Endothelial cell of umbilical vein (primary cell): ENCODE measurements around the gene KIF20B. TPM values are rescaled to one million over a fixed set of nuclear protein-coding genes. Genes with fewer than 3 reads are reported as not detected.

ENCODE experiments used
- BruUV-seq: library from RNA; stranded (reverse); fragments of 400-500 nt; replicated peaks from 2 replicates; lab custom pipeline; 2021; lab: Mats Ljungman, UMichigan
- CTCF ChIA-PET: fragments of 300-600, 350-600 bp; sonication (Branson Sonifier 250); formaldehyde crosslinking; loops from one replicate; lab custom pipeline; 2021; ENCODE audit warnings: antibody characterized with exemption, inconsistent platforms; lab: Charles Lee
- POLR2A ChIA-PET: fragments of 300-600, 350-600 bp; sonication (Branson Sonifier 250); formaldehyde crosslinking; loops from one replicate; lab custom pipeline; 2021; ENCODE audit warnings: antibody characterized with exemption, inconsistent platforms; lab: Charles Lee
- DNase-seq: peaks from one replicate; pipeline ENCODE4 v3.0.0-alpha.2; 2011; ENCODE audit warnings: low read depth, low spot score
- FAIRE-seq: peaks from 2 replicates; lab custom pipeline; 2011; peaks lifted over from hg19 to GRCh38; lab: Jason Lieb, UNC
- H2AFZ ChIP-seq: 2 replicates; pipeline ENCODE4 v1.6.0; 2012; ENCODE audit warnings: low read depth, low read length, control low read depth, inconsistent platforms
- H3K27ac ChIP-seq: 2 replicates; pipeline ENCODE4 v1.5.1; 2011; ENCODE audit warnings: low read depth, mild to moderate bottlenecking, control low read depth, low read length, moderate library complexity; ENCODE audit not compliant: insufficient read depth
- H3K27me3 ChIP-seq, 2 experiments: 2 replicates each; pipeline versions ENCODE4 v1.6.0 to v1.6.1; 2011; ENCODE audit warnings: low read length in 2 of 2, mixed read lengths in 1 of 2; ENCODE audit not compliant: control insufficient read depth in 2 of 2, insufficient read depth in 2 of 2
- H3K36me3 ChIP-seq, 2 experiments: 2 replicates in 1 of 2; 3 replicates in 1 of 2; pipeline ENCODE4 v1.5.1; 2011; ENCODE audit warnings: low read length in 2 of 2, mild to moderate bottlenecking in 1 of 2, moderate library complexity in 1 of 2; ENCODE audit not compliant: control insufficient read depth in 2 of 2, insufficient read depth in 2 of 2; ENCODE audit errors: extremely low read depth in 1 of 2
- H3K4me1 ChIP-seq: 3 replicates; pipeline ENCODE4 v1.5.1; 2011; ENCODE audit warnings: mild to moderate bottlenecking, low read length; ENCODE audit not compliant: control insufficient read depth, insufficient read depth; ENCODE audit errors: extremely low read depth
- H3K4me2 ChIP-seq: 2 replicates; pipeline ENCODE4 v1.6.1; 2011; ENCODE audit warnings: low read length, control low read depth, mixed read lengths; ENCODE audit not compliant: insufficient read depth
- H3K4me3 ChIP-seq, 3 experiments: fragments of 200-600 bp in 1 of 3; sonication (generic), shearing (Covaris generic) in 1 of 3; replicated peaks in 1 of 3; 2 replicates each; pipeline ENCODE4 v1.5.1; 2011 to 2016; ENCODE audit warnings: control low read depth in 3 of 3, low read length in 3 of 3, mild to moderate bottlenecking in 2 of 3, inconsistent platforms in 1 of 3, low read depth in 1 of 3, moderate library complexity in 1 of 3; ENCODE audit not compliant: insufficient read depth in 1 of 3
- H3K79me2 ChIP-seq: 2 replicates; pipeline ENCODE4 v1.6.0; 2012; ENCODE audit warnings: low read length, inconsistent platforms; ENCODE audit not compliant: control insufficient read depth, insufficient read depth
- H3K9ac ChIP-seq: replicated peaks from 2 replicates; pipeline ENCODE3; 2011; ENCODE audit warnings: low read length, control low read depth; ENCODE audit not compliant: insufficient read depth; ENCODE audit errors: extremely low read depth
- H3K9me1 ChIP-seq: replicated peaks from 3 replicates; pipeline ENCODE4 v1.6.0; 2011; ENCODE audit warnings: mild to moderate bottlenecking, low read length; ENCODE audit not compliant: control insufficient read depth, insufficient read depth; ENCODE audit errors: extremely low read depth
- H3K9me3 ChIP-seq: replicated peaks from 2 replicates; pipeline ENCODE4 v1.5.1; 2012; ENCODE audit warnings: low read length, inconsistent platforms; ENCODE audit not compliant: control insufficient read depth, insufficient read depth
- H4K20me1 ChIP-seq: replicated peaks from 2 replicates; pipeline ENCODE3; 2011; ENCODE audit warnings: mild to moderate bottlenecking, low read length; ENCODE audit not compliant: control insufficient read depth, insufficient read depth; ENCODE audit errors: extremely low read depth
- CTCF ChIP-seq, 2 donors: IDR thresholded peaks; 1 replicate in 1 of 2; 2 replicates in 1 of 2; pipeline ENCODE4 v1.5.1; 2011; ENCODE audit warnings: low read length in 2 of 2, mild to moderate bottlenecking in 2 of 2, moderate library complexity in 2 of 2, control low read depth in 1 of 2, inconsistent platforms in 1 of 2, low read depth in 1 of 2; ENCODE audit not compliant: insufficient read depth in 1 of 2; ENCODE audit errors: extremely low read depth in 1 of 2
- EZH2 ChIP-seq: IDR thresholded peaks from 2 replicates; pipeline ENCODE4 v1.6.1; 2012; ENCODE audit warnings: borderline replicate concordance, low read depth, mild to moderate bottlenecking, moderate library complexity, low read length, inconsistent platforms; ENCODE audit not compliant: severe bottlenecking
- FOS ChIP-seq: IDR thresholded peaks from 2 replicates; pipeline ENCODE4 v1.6.1; 2011; ENCODE audit warnings: mild to moderate bottlenecking, low read length, moderate library complexity, borderline replicate concordance; ENCODE audit not compliant: insufficient read depth
- GATA2 ChIP-seq: IDR thresholded peaks from 2 replicates; pipeline ENCODE4 v1.7.0; 2011; ENCODE audit warnings: low read depth, mild to moderate bottlenecking, moderate library complexity, mixed read lengths, low read length; ENCODE audit not compliant: insufficient read length, insufficient read depth
- JUN ChIP-seq: IDR thresholded peaks from 2 replicates; pipeline ENCODE4 v1.6.1; 2011; ENCODE audit warnings: borderline replicate concordance, low read depth; ENCODE audit not compliant: insufficient read length, insufficient read depth
- MAX ChIP-seq: IDR thresholded peaks from 2 replicates; pipeline ENCODE4 v1.6.1; 2011; ENCODE audit not compliant: insufficient read depth, insufficient read length
- MYC ChIP-seq: IDR thresholded peaks from one replicate; pipeline ENCODE4 v1.6.1; 2011; ENCODE audit warnings: mild to moderate bottlenecking, low read depth, low read length
- POLR2A ChIP-seq: IDR thresholded peaks from 2 replicates; pipeline ENCODE4 v1.6.1; 2012; ENCODE audit warnings: low read depth, mild to moderate bottlenecking, control low read depth, low read length
- POLR2AphosphoS5 ChIP-seq: IDR thresholded peaks from 2 replicates; pipeline ENCODE4 v1.6.1; 2012; ENCODE audit warnings: low read depth, mild to moderate bottlenecking, control low read depth, low read length, moderate library complexity; ENCODE audit not compliant: insufficient read depth
- dilution Hi-C: fragments of 300-500 bp; cut with MboI; formaldehyde crosslinking; loops from one replicate; pipeline ENCODE4 v1.15.0; 2019; ENCODE audit warnings: low sequenced_read_pairs; ENCODE audit not compliant: extremely low pct_ligation_motif_present
- intact Hi-C: fragments of 100-400 bp; cut with micrococcal nuclease; formaldehyde crosslinking; loops from one replicate; pipeline ENCODE4 v1.10.0; 2022
- polyA plus RNA-seq, 4 experiments: library from polyadenylated mRNA; depleted of rRNA in 3 of 4; stranded (reverse) in 3 of 4; unstranded in 1 of 4; fragments of >200 nt; gene quantifications; 2 replicates each; pipeline versions ENCODE4 v1.2.1 to v1.2.3, GENCODE V29; 2011 to 2012; ENCODE audit warnings: missing spikeins in 1 of 4
- total RNA-seq: library from RNA; stranded (reverse); gene quantifications from 2 replicates; pipeline ENCODE4 v1.2.3, GENCODE V29; 2021

KIF20B gene
- total and polyA plus RNA-seq, 2 donors (not counting 3 experiments of a cell fraction or from before 2014, with no cell fraction given) = 2.6 to 39.7 TPM

- no peak overlapping the region for H3K4me3 ChIP-seq
- TF ChIP-seq GATA2 = no peak
- no peak for TF ChIP-seq POLR2AphosphoS5
- TF ChIP-seq FOS = no peak
- no peak for TF ChIP-seq MAX
- TF ChIP-seq MYC = no peak
- no peak for TF ChIP-seq POLR2A
- no peak for TF ChIP-seq EZH2
- TF ChIP-seq JUN = no peak
- TF ChIP-seq CTCF (IDR thresholded peaks at IDR 0.05; ENCODE audit: extremely low read depth in 1 of 2, insufficient read depth in 1 of 2, low read depth in 1 of 2, low read length in 2 of 2) = no peak
- ChIA-PET POLR2A (no interaction called here), CTCF (no interaction called here)
- no peaks in the 10 kb centered on the region for H3K9me1 ChIP-seq
- BruUV-seq = no TSS peak
- intact Hi-C loops (no loop called here), dilution Hi-C loops (no loop called here)
- peaks cover 1 to 13% of the 10 kb centered on the region in 2 experiments for H3K27me3 ChIP-seq
- H2AFZ ChIP-seq = no peak overlapping the region
- no peaks in the 10 kb centered on the region for H3K79me2 ChIP-seq
- DNase-seq = no peak
- H3K9ac ChIP-seq = no peak overlapping the region
- no peaks in the 10 kb centered on the region for H3K36me3 ChIP-seq
- H3K4me2 ChIP-seq = no peak overlapping the region
- no peak overlapping the region for H3K27ac ChIP-seq
- H3K4me1 ChIP-seq = no peaks in the 10 kb centered on the region
- no peaks in the 10 kb centered on the region for H3K9me3 ChIP-seq
- no peaks in the 10 kb centered on the region for H4K20me1 ChIP-seq
- FAIRE-seq = no peak
These were observed 109.6 kb downstream of the KIF20B start for GRCh38 chr10:89810908-89811525.
